HepG2 (cell line): ENCODE results near the gene NOXO1. TPM values are rescaled to one million over a fixed set of nuclear protein-coding genes. Genes with fewer than 3 reads are reported as not detected.
A peak's percentile ranks its signal among the peaks of the same experiment; 100 is the strongest.

Experiments used
- BORCS8-MEF2B ChIP-seq: sonication (generic); formaldehyde crosslinking; IDR thresholded peaks from 2 replicates; pipeline ENCODE4 v1.8.0; 2022; ENCODE audit warnings: mild to moderate bottlenecking, missing genetic modification reagents
- CCAR2 ChIP-seq: fragments of 200-400 bp; formaldehyde crosslinking; optimal IDR thresholded peaks from 2 replicates; pipeline ENCODE3; 2018; ENCODE audit warnings: low read depth, mild to moderate bottlenecking, low read length, moderate library complexity
- JUN ChIP-seq: sonication (generic); formaldehyde crosslinking; IDR thresholded peaks from 2 replicates; pipeline ENCODE4 v1.4.0; 2020; ENCODE audit warnings: mild to moderate bottlenecking, missing genetic modification reagents
- KIAA2018 ChIP-seq: sonication (generic); formaldehyde crosslinking; IDR thresholded peaks from 2 replicates; pipeline ENCODE4 v1.5.0; 2020; ENCODE audit warnings: mild to moderate bottlenecking, missing genetic modification reagents, borderline replicate concordance
- NCOA2 ChIP-seq: sonication (generic); formaldehyde crosslinking; IDR thresholded peaks from 2 replicates; pipeline ENCODE4 v1.8.0; 2022; ENCODE audit warnings: inconsistent platforms
- PHF20 ChIP-seq: sonication (generic); formaldehyde crosslinking; IDR thresholded peaks from 2 replicates; pipeline ENCODE4 v1.5.0; 2020; ENCODE audit warnings: mild to moderate bottlenecking, missing genetic modification reagents
- PLRG1 ChIP-seq: fragments of 450-650 bp; conservative IDR thresholded peaks from 2 replicates; pipeline ENCODE4 v1.6.1; 2016
- TEAD2 ChIP-seq: sonication (generic); formaldehyde crosslinking; IDR thresholded peaks from 2 replicates; pipeline ENCODE4 v1.9.0; 2021; ENCODE audit warnings: missing genetic modification reagents
- THYN1 ChIP-seq: sonication (generic); formaldehyde crosslinking; IDR thresholded peaks from 2 replicates; pipeline ENCODE4 v1.8.1; 2023; ENCODE audit warnings: low read depth, mild to moderate bottlenecking, moderate library complexity, missing genetic modification reagents, borderline replicate concordance
- ZNF12 ChIP-seq: sonication (generic); formaldehyde crosslinking; IDR thresholded peaks from 2 replicates; pipeline ENCODE4 v1.5.0; 2020; ENCODE audit warnings: missing genetic modification reagents
- ZNF276 ChIP-seq: sonication (generic); formaldehyde crosslinking; IDR thresholded peaks from 2 replicates; pipeline ENCODE4 v1.4.0; 2020; ENCODE audit warnings: mild to moderate bottlenecking, low read depth, missing genetic modification reagents
- ZNF589 ChIP-seq: sonication (generic); formaldehyde crosslinking; conservative IDR thresholded peaks from 2 replicates; pipeline ENCODE4 v1.8.0; 2022; ENCODE audit warnings: mild to moderate bottlenecking, moderate library complexity, missing genetic modification reagents
- ZNF724P ChIP-seq: sonication (generic); formaldehyde crosslinking; IDR thresholded peaks from 2 replicates; pipeline ENCODE4 v1.8.0; 2022; ENCODE audit warnings: missing genetic modification reagents, borderline replicate concordance
- polyA plus RNA-seq, 8 experiments: library from polyadenylated mRNA; depleted of rRNA in 3 of 8; stranded (reverse) in 7 of 8; unstranded in 1 of 8; fragments of >200 nt; fragmentation: Illumina TruSeq in 4 of 8; extraction: Trizol in 4 of 8; gene quantifications; 2 replicates each; pipeline versions ENCODE4 v1.2.1 to v1.2.3, GENCODE V29; 2011 to 2016; ENCODE audit warnings: low read depth in 4 of 8, missing spikeins in 1 of 8, mixed read lengths in 1 of 8; ENCODE audit not compliant: insufficient read depth in 1 of 8
- total RNA-seq, 5 experiments: library from RNA; depleted of rRNA; stranded (reverse); fragments of >200 nt; fragmentation: Illumina TruSeq; extraction: Trizol; gene quantifications; 2 replicates each; pipeline ENCODE4 v1.2.3, GENCODE V29; 2016; ENCODE audit warnings: low read depth in 1 of 5
- TF ChIP-seq, protein P1 (sequence below): sonication (generic); formaldehyde crosslinking; conservative IDR thresholded peaks from 2 replicates; pipeline ENCODE4 v1.4.0; 2020; ENCODE audit warnings: missing genetic modification reagents
- TF ChIP-seq, protein P2 (sequence below): sonication (generic); formaldehyde crosslinking; conservative IDR thresholded peaks from 2 replicates; pipeline ENCODE4 v1.4.0; 2020; ENCODE audit warnings: missing genetic modification reagents

Gene NOXO1
- total and polyA plus RNA-seq, 2 of the 13 experiments (the other 11 are each of a cell fraction or from before 2014, with no cell fraction given): 0.69 to 1.4 TPM

DNA sequence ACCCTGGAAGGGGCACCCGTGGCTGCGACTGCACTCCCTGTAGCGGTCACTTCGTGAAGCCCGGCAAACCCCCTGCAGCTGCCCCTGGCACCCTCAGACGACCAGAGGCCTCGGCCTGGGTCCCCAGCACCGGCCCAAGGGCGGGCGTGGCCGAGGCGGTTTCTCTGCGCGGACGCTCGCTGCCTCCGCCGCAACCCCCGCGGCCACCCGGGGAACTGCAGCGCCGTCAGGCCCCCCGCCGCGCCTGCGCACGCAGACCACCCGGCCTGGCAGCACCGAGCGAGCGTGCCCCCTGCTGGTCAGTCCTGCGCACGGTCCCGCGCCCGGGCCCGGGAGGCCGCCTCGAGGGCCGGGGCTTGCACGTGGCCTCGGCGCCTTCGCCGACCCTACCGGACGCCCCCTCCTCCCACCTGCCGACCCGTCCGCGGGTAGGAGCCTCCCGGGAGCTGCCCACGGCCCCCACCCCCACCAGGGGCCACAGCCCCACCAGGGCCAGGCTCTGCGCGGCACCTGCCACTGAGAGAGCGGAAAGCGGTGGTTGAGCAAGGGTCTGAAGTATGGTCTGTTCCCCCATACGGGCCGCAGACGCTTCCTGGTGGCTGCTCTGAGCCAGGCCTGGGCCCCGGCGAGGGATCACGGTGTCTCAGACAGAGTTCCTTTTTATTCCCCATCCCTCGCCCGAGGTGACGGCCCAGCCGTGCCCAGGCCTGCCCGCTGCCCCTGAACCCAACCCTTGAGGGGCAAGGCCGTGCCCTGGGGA, 51.5 kb downstream of the NOXO1 start (continued):
- TF ChIP-seq, protein P1, sequence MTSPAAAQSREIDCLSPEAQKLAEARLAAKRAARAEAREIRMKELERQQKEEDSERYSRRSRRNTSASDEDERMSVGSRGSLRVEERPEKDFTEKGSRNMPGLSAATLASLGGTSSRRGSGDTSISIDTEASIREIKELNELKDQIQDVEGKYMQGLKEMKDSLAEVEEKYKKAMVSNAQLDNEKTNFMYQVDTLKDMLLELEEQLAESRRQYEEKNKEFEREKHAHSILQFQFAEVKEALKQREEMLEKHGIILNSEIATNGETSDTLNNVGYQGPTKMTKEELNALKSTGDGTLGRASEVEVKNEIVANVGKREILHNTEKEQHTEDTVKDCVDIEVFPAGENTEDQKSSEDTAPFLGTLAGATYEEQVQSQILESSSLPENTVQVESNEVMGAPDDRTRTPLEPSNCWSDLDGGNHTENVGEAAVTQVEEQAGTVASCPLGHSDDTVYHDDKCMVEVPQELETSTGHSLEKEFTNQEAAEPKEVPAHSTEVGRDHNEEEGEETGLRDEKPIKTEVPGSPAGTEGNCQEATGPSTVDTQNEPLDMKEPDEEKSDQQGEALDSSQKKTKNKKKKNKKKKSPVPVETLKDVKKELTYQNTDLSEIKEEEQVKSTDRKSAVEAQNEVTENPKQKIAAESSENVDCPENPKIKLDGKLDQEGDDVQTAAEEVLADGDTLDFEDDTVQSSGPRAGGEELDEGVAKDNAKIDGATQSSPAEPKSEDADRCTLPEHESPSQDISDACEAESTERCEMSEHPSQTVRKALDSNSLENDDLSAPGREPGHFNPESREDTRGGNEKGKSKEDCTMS (CRISPR knock-in tag): no peak
- TF ChIP-seq CCAR2 (no peak), BORCS8-MEF2B (CRISPR knock-in tag) (peak; percentile 97), ZNF724P (CRISPR knock-in tag) (peak; percentile 80; the same call in 1 of the 2 replicates), ZNF589 (peak; percentile 53; the same call in 1 of the 2 replicates), TEAD2 (CRISPR knock-in tag) (no peak), JUN (CRISPR knock-in tag) (0 out of 2 replicates have a peak, but pooled peaks have one; percentile 62), NCOA2 (CRISPR knock-in tag) (no peak; the same call in 1 of the 2 replicates), KIAA2018 (no peak), ZNF276 (peak; percentile 89; the same call in 1 of the 2 replicates), ZNF12 (CRISPR knock-in tag) (no peak), PLRG1 (no peak), THYN1 (CRISPR knock-in tag) (no peak), PHF20 (CRISPR knock-in tag) (0 out of 2 replicates have a peak, but pooled peaks have one; percentile 38)
- TF ChIP-seq, protein P2, sequence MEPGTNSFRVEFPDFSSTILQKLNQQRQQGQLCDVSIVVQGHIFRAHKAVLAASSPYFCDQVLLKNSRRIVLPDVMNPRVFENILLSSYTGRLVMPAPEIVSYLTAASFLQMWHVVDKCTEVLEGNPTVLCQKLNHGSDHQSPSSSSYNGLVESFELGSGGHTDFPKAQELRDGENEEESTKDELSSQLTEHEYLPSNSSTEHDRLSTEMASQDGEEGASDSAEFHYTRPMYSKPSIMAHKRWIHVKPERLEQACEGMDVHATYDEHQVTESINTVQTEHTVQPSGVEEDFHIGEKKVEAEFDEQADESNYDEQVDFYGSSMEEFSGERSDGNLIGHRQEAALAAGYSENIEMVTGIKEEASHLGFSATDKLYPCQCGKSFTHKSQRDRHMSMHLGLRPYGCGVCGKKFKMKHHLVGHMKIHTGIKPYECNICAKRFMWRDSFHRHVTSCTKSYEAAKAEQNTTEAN (CRISPR knock-in tag): peak; percentile 27
